Measurements from ENCODE around the gene TMEM63A. TPM values are rescaled to one million over a fixed set of nuclear protein-coding genes. Genes with fewer than 3 reads are reported as not detected.

TMEM63A gene
- total and polyA plus RNA-seq, 7 experiments from 2014 or later: 55.0 to 611 (median 314) TPM

DNA sequence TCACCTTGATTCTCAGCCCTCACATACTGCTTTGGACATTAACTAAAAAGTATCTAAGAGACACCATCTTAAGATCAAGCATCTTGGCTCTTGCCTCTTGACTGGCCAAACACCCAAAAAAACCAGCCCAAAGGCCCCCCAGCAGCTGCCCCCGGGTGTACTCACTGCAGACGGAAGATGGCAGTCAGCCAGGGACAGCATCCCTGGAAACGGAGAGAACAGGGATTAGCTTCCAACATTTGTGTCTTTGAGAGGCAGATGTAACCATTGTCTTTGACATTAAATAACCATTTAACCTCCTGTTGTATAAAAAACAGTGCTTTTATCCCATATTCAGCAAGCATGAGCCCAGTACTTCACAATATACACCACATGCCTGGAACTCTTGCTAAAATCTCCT, 11.3 kb downstream of the TMEM63A start:
- intact Hi-C loops (cut with micrococcal nuclease): no loop called here
- peaks cover 43 to 97% (median 48%) of the 10 kb centered on the region in 3 experiments for H3K36me3 ChIP-seq (ENCODE audit: control insufficient read depth in 2 of 3, insufficient read depth in 3 of 3, low read length in 3 of 3)
- H3K4me1 ChIP-seq (ENCODE audit: control insufficient read depth in 2 of 2, insufficient read depth in 2 of 2, low read length in 2 of 2): peaks cover 26 to 31% of the 10 kb centered on the region in 2 donors
- peak overlapping the region in 7 of 9 donors; percentile 3 to 73 (median 60) for H3K27ac Mint-ChIP-seq
- peak overlapping the region; percentile 37 for H3K27ac ChIP-seq (ENCODE audit: low read depth, low read length)
- no peaks in the 10 kb centered on the region for H3K27me3 ChIP-seq (ENCODE audit: control insufficient read depth in 2 of 2, insufficient read depth in 2 of 2, low read length in 2 of 2)
- ChIA-PET CTCF (no interaction called here), POLR2A (interaction anchor here (0.6 to 3.6 kb wide), 8 partner anchors 11 to 53 kb away, joined by 3 to 32 read pairs (median 4); partner anchors contain the start of genes PYCR2 and TMEM63A)
- peak overlapping the region in 1 of 10 donors; percentile 25 for H3K4me3 Mint-ChIP-seq
- DNase-seq (no peak), ATAC-seq (no peak)
- no peaks in the 10 kb centered on the region for H3K9me3 ChIP-seq (ENCODE audit: control insufficient read depth in 2 of 3, low read length in 3 of 3)
- peaks cover 46 to 77% (median 68%) of the 10 kb centered on the region in 7 donors for H3K4me1 Mint-ChIP-seq
- H3K4me3 ChIP-seq (ENCODE audit: low read length): no peak overlapping the region
- no peaks in the 10 kb centered on the region for H3K9me3 Mint-ChIP-seq
- no peaks in the 10 kb centered on the region for H3K27me3 Mint-ChIP-seq
- H3K36me3 Mint-ChIP-seq: peaks cover 0 to 58% (median 39%) of the 10 kb centered on the region in 5 donors

DNA sequence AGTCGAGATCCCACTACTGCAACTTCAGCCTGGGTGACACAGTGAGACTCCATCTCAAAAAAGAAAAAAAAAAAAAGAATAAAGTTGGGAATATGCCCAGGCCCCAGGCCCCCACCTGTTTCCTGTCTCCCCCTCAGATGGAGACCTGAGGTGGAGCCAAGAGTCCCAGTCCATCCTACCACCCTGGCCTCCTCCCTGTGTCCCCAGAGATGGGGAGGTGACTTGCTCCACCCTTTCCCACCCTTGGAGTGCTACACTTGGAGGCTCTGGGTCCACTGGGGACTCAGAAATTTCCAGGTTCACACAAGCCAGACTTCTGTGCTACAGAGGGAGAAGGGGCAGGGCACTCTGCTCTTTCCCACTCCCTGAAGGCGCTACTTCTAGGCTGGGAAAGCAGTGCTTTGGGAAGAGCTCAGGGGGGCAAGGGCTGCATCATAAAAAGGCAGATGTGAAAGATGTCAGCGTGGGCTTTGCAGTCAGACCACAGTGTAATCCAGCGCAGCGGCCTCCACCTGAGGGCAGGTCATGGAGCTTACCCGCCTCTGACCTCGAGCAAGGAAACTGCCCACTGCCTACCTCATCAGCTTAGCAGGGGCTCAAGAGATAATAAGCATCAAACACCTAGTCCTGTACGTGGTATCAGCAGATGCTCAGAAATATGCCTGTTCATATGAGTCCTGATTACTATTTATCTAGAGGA, 13.4 kb downstream of the TMEM63A start:
- CTCF ChIA-PET: no interaction called here

DNA sequence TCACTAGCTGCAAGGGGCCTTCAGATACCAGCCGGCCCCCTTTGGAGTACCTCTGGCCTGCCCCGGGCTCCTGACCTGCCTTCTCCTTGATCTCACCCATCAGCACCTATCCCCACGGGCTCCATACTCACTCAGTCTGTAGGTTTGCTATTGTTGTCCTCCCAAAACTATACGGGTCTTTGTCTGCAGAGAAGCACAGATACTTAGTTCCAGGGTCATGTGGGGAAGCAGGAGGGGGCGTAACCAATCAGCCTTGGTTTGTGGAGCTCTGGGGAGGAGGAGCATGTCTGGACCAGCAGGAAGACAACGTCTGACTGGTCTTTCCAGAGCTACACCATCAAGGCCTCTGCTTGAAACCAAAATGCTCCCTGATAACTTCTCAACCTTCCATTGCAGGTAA, 15.2 kb downstream of the TMEM63A start:
- Histone ChIP-seq H3K4me3 (ENCODE audit: low read length) (no peak overlapping the region), H3K36me3 (ENCODE audit: control insufficient read depth in 2 of 3, insufficient read depth in 3 of 3, low read length in 3 of 3) (peaks cover 42 to 98% (median 60%) of the 10 kb centered on the region in 3 experiments), H3K27me3 (ENCODE audit: control insufficient read depth in 2 of 2, insufficient read depth in 2 of 2, low read length in 2 of 2) (no peaks in the 10 kb centered on the region), H3K4me1 (ENCODE audit: control insufficient read depth in 2 of 2, insufficient read depth in 2 of 2, low read length in 2 of 2) (peaks cover 25 to 32% of the 10 kb centered on the region in 2 donors), H3K27ac (ENCODE audit: low read depth, low read length) (peak overlapping the region; percentile 68), H3K9me3 (ENCODE audit: control insufficient read depth in 2 of 3, low read length in 3 of 3) (no peaks in the 10 kb centered on the region)
- peaks cover 3 to 60% (median 38%) of the 10 kb centered on the region in 5 donors for H3K36me3 Mint-ChIP-seq
- CTCF ChIA-PET: interaction anchor here (0.6 to 1.3 kb wide), 4 partner anchors 10 to 210 kb away, joined by 3 read pairs; no protein-coding TSS in a partner anchor
- H3K9me3 Mint-ChIP-seq: no peaks in the 10 kb centered on the region
- intact Hi-C loops (cut with micrococcal nuclease): loop anchor here (1.0 to 5.0 kb wide), 6 partner anchors 14 to 90 kb away; partner anchors contain the start of gene SRP9 (in 2 of the 2)
- DNase-seq: no peak
- POLR2A ChIA-PET: interaction anchor here (1.0 to 5.6 kb wide), 9 partner anchors 11 to 89 kb away, joined by 3 to 55 read pairs (median 4); partner anchors contain the start of genes SRP9 and TMEM63A
- H3K4me3 Mint-ChIP-seq: peak overlapping the region in 9 of 10 donors; percentile 34 to 80 (median 65)
- H3K27ac Mint-ChIP-seq: peak overlapping the region in 8 of 9 donors; percentile 55 to 92 (median 84)
- ATAC-seq: no peak
- H3K4me1 Mint-ChIP-seq: peaks cover 38 to 65% (median 51%) of the 10 kb centered on the region in 7 donors
- no peaks in the 10 kb centered on the region for H3K27me3 Mint-ChIP-seq

More for the DNA sequence above, 13.4 kb downstream of the TMEM63A start:
- peaks cover 3 to 60% (median 42%) of the 10 kb centered on the region in 5 donors for H3K36me3 Mint-ChIP-seq
- peaks cover 43 to 76% (median 61%) of the 10 kb centered on the region in 7 donors for H3K4me1 Mint-ChIP-seq
- intact Hi-C loops (cut with micrococcal nuclease): loop anchor here (5.0 kb wide), 1 partner anchor 91 kb away; the partner anchor contains the start of gene SRP9 (in 2 of the 2)
- H3K4me3 Mint-ChIP-seq: peak overlapping the region in 3 of 10 donors; percentile 13 to 51 (median 24)
- H3K9me3 ChIP-seq (ENCODE audit: control insufficient read depth in 2 of 3, low read length in 3 of 3): no peaks in the 10 kb centered on the region
- H3K27ac Mint-ChIP-seq: peak overlapping the region in 8 of 9 donors; percentile 53 to 90 (median 65)
- no peak overlapping the region for H3K4me3 ChIP-seq (ENCODE audit: low read length)
- no peaks in the 10 kb centered on the region for H3K9me3 Mint-ChIP-seq
- ATAC-seq: no peak
- no peaks in the 10 kb centered on the region for H3K27me3 ChIP-seq (ENCODE audit: control insufficient read depth in 2 of 2, insufficient read depth in 2 of 2, low read length in 2 of 2)
- no peaks in the 10 kb centered on the region for H3K27me3 Mint-ChIP-seq
- POLR2A ChIA-PET: interaction anchor here (0.8 to 3.6 kb wide), 4 partner anchors 9 to 91 kb away, joined by 3 to 32 read pairs (median 3); partner anchors contain the start of genes SRP9 and TMEM63A
- peaks cover 43 to 98% (median 59%) of the 10 kb centered on the region in 3 experiments for H3K36me3 ChIP-seq (ENCODE audit: control insufficient read depth in 2 of 3, insufficient read depth in 3 of 3, low read length in 3 of 3)
- peak overlapping the region; percentile 51 for H3K27ac ChIP-seq (ENCODE audit: low read depth, low read length)
- peaks cover 25 to 32% of the 10 kb centered on the region in 2 donors for H3K4me1 ChIP-seq (ENCODE audit: control insufficient read depth in 2 of 2, insufficient read depth in 2 of 2, low read length in 2 of 2)
- DNase-seq: no peak

DNA sequence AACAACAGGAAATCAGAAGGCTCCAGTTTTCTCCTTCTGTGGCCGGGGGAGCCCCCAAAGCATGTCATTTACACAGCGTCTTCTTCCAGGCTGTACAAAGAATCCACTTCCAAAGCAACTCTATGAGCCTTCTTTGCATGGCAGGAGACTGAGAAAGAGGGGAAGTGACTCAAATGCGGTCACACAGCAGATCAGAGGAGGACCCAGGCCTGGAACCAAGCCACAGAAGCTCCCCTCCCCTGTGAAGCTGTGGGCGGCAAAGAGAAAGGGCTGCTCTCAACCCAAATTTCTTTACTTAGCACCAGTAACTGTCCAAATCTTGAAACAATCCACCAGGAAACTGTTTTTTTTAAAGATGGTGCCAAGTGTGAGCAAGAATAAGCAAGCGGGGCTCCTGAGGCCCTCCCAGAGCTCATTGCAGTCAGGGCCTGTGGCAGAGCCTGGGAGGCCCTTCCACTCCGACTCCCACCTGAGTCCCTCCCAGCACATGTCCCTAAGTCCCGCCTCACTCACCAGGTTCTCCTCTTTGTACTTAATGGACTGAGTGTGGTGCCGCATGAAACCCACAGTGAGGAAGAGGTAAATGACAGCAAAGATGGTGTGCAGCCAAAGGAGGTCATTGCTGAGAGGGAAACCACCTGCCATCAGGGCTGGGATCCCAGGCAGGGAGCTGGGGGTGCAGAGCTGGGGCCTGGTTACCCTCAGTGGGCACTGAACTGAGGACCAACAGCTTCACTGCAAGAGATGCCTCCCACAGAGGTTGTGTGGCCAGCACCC, 15.9 kb downstream of the TMEM63A start:
- POLR2A ChIA-PET: interaction anchor here (0.6 to 5.6 kb wide), 14 partner anchors 8 to 217 kb away, joined by 3 to 55 read pairs (median 4); partner anchors contain the start of genes SRP9 and TMEM63A
- H3K9me3 Mint-ChIP-seq: no peaks in the 10 kb centered on the region
- peak overlapping the region; percentile 68 for H3K27ac ChIP-seq (ENCODE audit: low read depth, low read length)
- CTCF ChIA-PET: interaction anchor here (0.6 to 1.1 kb wide), 3 partner anchors 8 to 209 kb away, joined by 3 read pairs; no protein-coding TSS in a partner anchor
- intact Hi-C loops (cut with micrococcal nuclease): loop anchor here (1.0 to 5.0 kb wide), 6 partner anchors 15 to 89 kb away; partner anchors contain the start of gene SRP9 (in 2 of the 2)
- DNase-seq (peak in 8 of 9 donors; percentile 58 to 78 (median 68)), ATAC-seq (peak; percentile 91)
- H3K36me3 Mint-ChIP-seq: peaks cover 3 to 59% (median 40%) of the 10 kb centered on the region in 5 donors
- H3K27me3 Mint-ChIP-seq: no peaks in the 10 kb centered on the region
- H3K9me3 ChIP-seq (ENCODE audit: control insufficient read depth in 2 of 3, low read length in 3 of 3): no peaks in the 10 kb centered on the region
- H3K4me1 Mint-ChIP-seq: peaks cover 36 to 58% (median 51%) of the 10 kb centered on the region in 7 donors
- H3K4me3 ChIP-seq (ENCODE audit: low read length): no peak overlapping the region
- H3K27ac Mint-ChIP-seq: peak overlapping the region; percentile 68 to 94 (median 85)
- no peaks in the 10 kb centered on the region for H3K27me3 ChIP-seq (ENCODE audit: control insufficient read depth in 2 of 2, insufficient read depth in 2 of 2, low read length in 2 of 2)
- peaks cover 42 to 98% (median 62%) of the 10 kb centered on the region in 3 experiments for H3K36me3 ChIP-seq (ENCODE audit: control insufficient read depth in 2 of 3, insufficient read depth in 3 of 3, low read length in 3 of 3)
- H3K4me3 Mint-ChIP-seq: peak overlapping the region; percentile 44 to 80 (median 66)
- peaks cover 25 to 32% of the 10 kb centered on the region in 2 donors for H3K4me1 ChIP-seq (ENCODE audit: control insufficient read depth in 2 of 2, insufficient read depth in 2 of 2, low read length in 2 of 2)

DNA sequence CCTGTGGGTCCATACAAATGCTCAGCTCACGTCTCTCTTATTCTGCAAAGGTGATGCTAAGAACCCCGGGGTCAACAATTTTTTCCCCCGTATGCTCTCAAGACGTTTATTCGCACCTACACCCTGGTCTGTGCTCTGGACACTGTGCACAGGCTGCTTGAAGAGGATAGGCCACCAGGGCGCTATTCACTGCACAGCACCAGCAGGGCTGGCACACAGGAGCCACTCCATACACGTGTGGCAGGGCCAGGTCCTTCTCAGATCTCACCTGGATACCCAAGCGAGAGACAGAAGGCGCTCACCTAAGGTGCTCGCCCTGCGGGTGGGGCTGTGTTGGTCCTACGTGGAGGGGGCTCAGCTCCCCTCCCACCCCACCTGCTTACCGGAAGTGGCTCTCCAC, 16.7 kb downstream of the TMEM63A start:
- peak; percentile 34 for ATAC-seq
- H3K4me3 ChIP-seq (ENCODE audit: low read length): no peak overlapping the region
- Mint-ChIP-seq H3K36me3 (peaks cover 3 to 57% (median 35%) of the 10 kb centered on the region in 5 donors), H3K27me3 (no peaks in the 10 kb centered on the region), H3K27ac (peak overlapping the region in 8 of 9 donors; percentile 82 to 94 (median 86)), H3K9me3 (no peaks in the 10 kb centered on the region), H3K4me1 (peaks cover 31 to 51% (median 44%) of the 10 kb centered on the region in 7 donors), H3K4me3 (peak overlapping the region in 6 of 10 donors; percentile 44 to 77 (median 70))
- H3K4me1 ChIP-seq (ENCODE audit: control insufficient read depth in 2 of 2, insufficient read depth in 2 of 2, low read length in 2 of 2): peaks cover 25 to 32% of the 10 kb centered on the region in 2 donors
- CTCF ChIA-PET: interaction anchor here (1.1 kb wide), 1 partner anchor 8 kb away, joined by 3 read pairs; no protein-coding TSS in a partner anchor
- H3K9me3 ChIP-seq (ENCODE audit: control insufficient read depth in 2 of 3, low read length in 3 of 3): no peaks in the 10 kb centered on the region
- peaks cover 42 to 98% (median 58%) of the 10 kb centered on the region in 3 experiments for H3K36me3 ChIP-seq (ENCODE audit: control insufficient read depth in 2 of 3, insufficient read depth in 3 of 3, low read length in 3 of 3)
- peak overlapping the region; percentile 68 for H3K27ac ChIP-seq (ENCODE audit: low read depth, low read length)
- POLR2A ChIA-PET: interaction anchor here (0.7 to 5.6 kb wide), 8 partner anchors 9 to 46 kb away, joined by 3 to 55 read pairs (median 4); partner anchors contain the start of gene TMEM63A
- DNase-seq: peak in 1 of 9 donors; percentile 27
- H3K27me3 ChIP-seq (ENCODE audit: control insufficient read depth in 2 of 2, insufficient read depth in 2 of 2, low read length in 2 of 2): no peaks in the 10 kb centered on the region
- intact Hi-C loops (cut with micrococcal nuclease): loop anchor here (5.0 kb wide), 1 partner anchor 88 kb away; the partner anchor contains the start of gene SRP9 (in 2 of the 2)
